BLaER1 (cell line): ENCODE measurements around the gene MYT1.
"Not testable (repeated sequence)": the region's sequence is repeated elsewhere in the genome, so short reads cannot be mapped to it uniquely, and the experiment has no call there.

Experiments
- H3K27ac ChIP-seq: shearing (Covaris generic); formaldehyde crosslinking; 2 replicates; pipeline ENCODE4 v1.8.1; 2022
- H3K27me3 ChIP-seq: shearing (Covaris generic); formaldehyde crosslinking; 2 replicates; pipeline ENCODE4 v1.8.1; 2022
- H3K36me3 ChIP-seq: shearing (Covaris generic); formaldehyde crosslinking; 2 replicates; pipeline ENCODE4 v1.8.1; 2022
- H3K4me1 ChIP-seq: shearing (Covaris generic); formaldehyde crosslinking; 2 replicates; pipeline ENCODE4 v1.8.1; 2022
- H3K4me2 ChIP-seq: shearing (Covaris generic); formaldehyde crosslinking; 2 replicates; pipeline ENCODE4 v1.8.1; 2022
- H3K4me3 ChIP-seq: shearing (Covaris generic); formaldehyde crosslinking; 2 replicates; pipeline ENCODE4 v1.8.1; 2022
- H3K9ac ChIP-seq: shearing (Covaris generic); formaldehyde crosslinking; 2 replicates; pipeline ENCODE4 v1.8.1; 2022
- H3K9me3 ChIP-seq: shearing (Covaris generic); formaldehyde crosslinking; 2 replicates; pipeline ENCODE4 v1.8.1; 2022
- H4K20me1 ChIP-seq: shearing (Covaris generic); formaldehyde crosslinking; 2 replicates; pipeline ENCODE4 v1.8.1; 2022
- Cebpa-rat ChIP-seq: shearing (Covaris generic); IDR thresholded peaks from 2 replicates; pipeline ENCODE4 v1.8.1; 2022

The MYT1 gene

GRCh38 chr20:64229507-64230061 is 65.3 kb downstream of the MYT1 start:
- H4K20me1 ChIP-seq: no peaks in the 10 kb centered on the region
- H3K27me3 ChIP-seq: peaks cover 36% of the 10 kb centered on the region
- H3K27ac ChIP-seq: no peak overlapping the region
- H3K9ac ChIP-seq: no peak overlapping the region
- H3K9me3 ChIP-seq: no peaks in the 10 kb centered on the region
- H3K4me3 ChIP-seq: no peak overlapping the region
- no peaks in the 10 kb centered on the region for H3K36me3 ChIP-seq
- TF ChIP-seq Cebpa-rat: no peak
- no peak overlapping the region for H3K4me2 ChIP-seq
- peaks cover 30% of the 10 kb centered on the region for H3K4me1 ChIP-seq

- Histone ChIP-seq H3K27me3 (peaks cover 31% of the 10 kb centered on the region), H3K4me2 (no peak overlapping the region), H4K20me1 (no peaks in the 10 kb centered on the region), H3K4me3 (no peak overlapping the region), H3K4me1 (peaks cover 20% of the 10 kb centered on the region), H3K9ac (no peak overlapping the region), H3K9me3 (no peaks in the 10 kb centered on the region), H3K27ac (no peak overlapping the region), H3K36me3 (no peaks in the 10 kb centered on the region)
- no peak for TF ChIP-seq Cebpa-rat
Measured at GRCh38 chr20:64230461-64231145, 66.4 kb downstream of the MYT1 start.

- H3K4me1 ChIP-seq: peaks cover 7% of the 10 kb centered on the region
- no peak overlapping the region for H3K9ac ChIP-seq
- H3K9me3 ChIP-seq: no peaks in the 10 kb centered on the region
- H3K36me3 ChIP-seq: no peaks in the 10 kb centered on the region
- peaks cover 19% of the 10 kb centered on the region for H3K27me3 ChIP-seq
- H3K4me2 ChIP-seq: no peak overlapping the region
- no peaks in the 10 kb centered on the region for H4K20me1 ChIP-seq
- no peak overlapping the region for H3K27ac ChIP-seq
- no peak for TF ChIP-seq Cebpa-rat
- no peak overlapping the region for H3K4me3 ChIP-seq
Measured at GRCh38 chr20:64231621-64232550, 67.6 kb downstream of the MYT1 start.

GRCh38 chr20:64232794-64233193 is 68.5 kb downstream of the MYT1 start:
- no peaks in the 10 kb centered on the region for H3K36me3 ChIP-seq

GRCh38 chr20:64233725-64234124 is 69.5 kb downstream of the MYT1 start:
- TF ChIP-seq Cebpa-rat: no peak
- Histone ChIP-seq H3K27ac (no peak overlapping the region), H3K36me3 (no peaks in the 10 kb centered on the region), H3K4me3 (no peak overlapping the region), H3K4me2 (no peak overlapping the region), H3K27me3 (peaks cover under 1% of the 10 kb centered on the region; the same call in 1 of the 2 replicates), H3K4me1 (peaks cover 11% of the 10 kb centered on the region), H3K9me3 (no peaks in the 10 kb centered on the region), H3K9ac (no peak overlapping the region), H4K20me1 (no peaks in the 10 kb centered on the region)

More at GRCh38 chr20:64232794-64233193, 68.5 kb downstream of the MYT1 start:
- peaks cover 1% of the 10 kb centered on the region; the same call in 1 of the 2 replicates for H3K4me1 ChIP-seq
- no peak overlapping the region for H3K4me2 ChIP-seq
- H3K27me3 ChIP-seq: peaks cover 9% of the 10 kb centered on the region
- H3K9ac ChIP-seq: no peak overlapping the region
- H3K27ac ChIP-seq: no peak overlapping the region
- no peak for TF ChIP-seq Cebpa-rat
- no peak overlapping the region for H3K4me3 ChIP-seq
- H4K20me1 ChIP-seq: no peaks in the 10 kb centered on the region
- no peaks in the 10 kb centered on the region for H3K9me3 ChIP-seq

GRCh38 chr20:64234291-64234791 is 70.1 kb downstream of the MYT1 start:
- H3K9me3 ChIP-seq: no peaks in the 10 kb centered on the region
- peaks cover 17% of the 10 kb centered on the region for H3K4me1 ChIP-seq
- no peak overlapping the region for H3K27ac ChIP-seq
- no peak for TF ChIP-seq Cebpa-rat
- H3K9ac ChIP-seq: no peak overlapping the region
- no peaks in the 10 kb centered on the region for H3K36me3 ChIP-seq
- no peaks in the 10 kb centered on the region for H4K20me1 ChIP-seq
- H3K27me3 ChIP-seq: no peaks in the 10 kb centered on the region
- no peak overlapping the region for H3K4me2 ChIP-seq
- H3K4me3 ChIP-seq: no peak overlapping the region

- H3K27me3 ChIP-seq, H3K4me2 ChIP-seq, H3K4me3 ChIP-seq: not testable (repeated sequence)
Measured at GRCh38 chr20:64234921-64235565, 70.8 kb downstream of the MYT1 start.

GRCh38 chr20:64236137-64237088 is 72.2 kb downstream of the MYT1 start:
- Histone ChIP-seq H3K27ac (no peak overlapping the region), H3K36me3 (no peaks in the 10 kb centered on the region), H4K20me1 (no peaks in the 10 kb centered on the region), H3K4me3 (no peak overlapping the region), H3K9ac (no peak overlapping the region), H3K4me1 (peaks cover 21% of the 10 kb centered on the region), H3K4me2 (no peak overlapping the region), H3K27me3 (no peaks in the 10 kb centered on the region), H3K9me3 (no peaks in the 10 kb centered on the region)
- no peak for TF ChIP-seq Cebpa-rat

More at GRCh38 chr20:64234921-64235565, 70.8 kb downstream of the MYT1 start:
- not testable (repeated sequence) for H3K27ac ChIP-seq, H3K36me3 ChIP-seq, H3K9ac ChIP-seq, H4K20me1 ChIP-seq, H3K9me3 ChIP-seq
- peaks cover 21% of the 10 kb centered on the region for H3K4me1 ChIP-seq
